OCI-M2 (cell line): Measurements from ENCODE around the gene KNDC1.

Experiments used
- DNase-seq: peaks from one replicate; lab custom pipeline; 2025; ENCODE audit not compliant: unreplicated experiment; lab: John Stamatoyannopoulos, UW

KNDC1 gene

GRCh38 chr10:133203652-133204195 is 43.7 kb downstream of the KNDC1 start:
- DNase-seq, result no peak

- no peak for DNase-seq
Observed at GRCh38 chr10:133204226-133205015, 44.4 kb downstream of the KNDC1 start.

GRCh38 chr10:133205146-133205545 is 45.1 kb downstream of the KNDC1 start:
- DNase-seq, result no peak

- no peak for DNase-seq
Observed at GRCh38 chr10:133206356-133207040, 46.5 kb downstream of the KNDC1 start.

GRCh38 chr10:133207041-133207600 is 47.1 kb downstream of the KNDC1 start:
- no peak for DNase-seq

- no peak for DNase-seq
Observed at GRCh38 chr10:133207627-133208026, 47.6 kb downstream of the KNDC1 start.

GRCh38 chr10:133208466-133208865 is 48.4 kb downstream of the KNDC1 start:
- no peak for DNase-seq

GRCh38 chr10:133209117-133209516 is 49.1 kb downstream of the KNDC1 start:
- no peak for DNase-seq

- no peak for DNase-seq
Observed at GRCh38 chr10:133209641-133210040, 49.6 kb downstream of the KNDC1 start.

- no peak for DNase-seq
Observed at GRCh38 chr10:133210398-133211140, 50.5 kb downstream of the KNDC1 start.

GRCh38 chr10:133211141-133211830 is 51.3 kb downstream of the KNDC1 start:
- DNase-seq, result no peak

- DNase-seq, result no peak
Observed at GRCh38 chr10:133211959-133212852, 52.2 kb downstream of the KNDC1 start.

- no peak for DNase-seq
Observed at GRCh38 chr10:133212853-133213494, 53.0 kb downstream of the KNDC1 start.

GRCh38 chr10:133213641-133214467 is 53.8 kb downstream of the KNDC1 start:
- no peak for DNase-seq

GRCh38 chr10:133214468-133215410 is 54.7 kb downstream of the KNDC1 start:
- DNase-seq, result no peak

GRCh38 chr10:133215586-133215985 is 55.6 kb downstream of the KNDC1 start:
- DNase-seq, result no peak

GRCh38 chr10:133216776-133217175 is 56.8 kb downstream of the KNDC1 start:
- DNase-seq, result no peak
